GM10847 (cell line): ENCODE measurements around the gene CERK.

Experiments
- POLR2A ChIP-seq: IDR thresholded peaks from 2 replicates; pipeline ENCODE4 v1.6.1; 2011; ENCODE audit not compliant: insufficient read length; ENCODE audit errors: extremely low read depth

Gene CERK

DNA sequence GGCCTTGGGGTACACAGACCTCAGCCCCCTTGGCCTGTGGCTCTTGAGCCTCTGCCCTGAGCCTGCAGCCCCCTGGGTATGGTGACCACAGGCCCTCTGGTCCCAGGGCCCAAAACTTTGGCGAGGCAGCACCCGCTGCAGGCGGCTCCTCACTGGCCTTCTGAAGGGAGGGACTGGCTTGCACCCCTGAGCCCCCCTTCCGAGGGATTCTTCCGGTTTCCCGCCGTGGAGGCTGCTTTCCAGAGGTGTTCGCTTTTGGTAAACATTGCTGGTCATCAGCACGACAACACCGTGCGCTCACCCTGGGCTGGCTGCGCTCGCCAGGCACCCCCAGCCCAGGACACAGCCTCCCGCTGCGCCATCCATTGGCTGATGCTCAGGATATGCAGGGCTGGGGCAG lies 75.8 kb downstream of the CERK start:
- TF ChIP-seq POLR2A = no peak

DNA sequence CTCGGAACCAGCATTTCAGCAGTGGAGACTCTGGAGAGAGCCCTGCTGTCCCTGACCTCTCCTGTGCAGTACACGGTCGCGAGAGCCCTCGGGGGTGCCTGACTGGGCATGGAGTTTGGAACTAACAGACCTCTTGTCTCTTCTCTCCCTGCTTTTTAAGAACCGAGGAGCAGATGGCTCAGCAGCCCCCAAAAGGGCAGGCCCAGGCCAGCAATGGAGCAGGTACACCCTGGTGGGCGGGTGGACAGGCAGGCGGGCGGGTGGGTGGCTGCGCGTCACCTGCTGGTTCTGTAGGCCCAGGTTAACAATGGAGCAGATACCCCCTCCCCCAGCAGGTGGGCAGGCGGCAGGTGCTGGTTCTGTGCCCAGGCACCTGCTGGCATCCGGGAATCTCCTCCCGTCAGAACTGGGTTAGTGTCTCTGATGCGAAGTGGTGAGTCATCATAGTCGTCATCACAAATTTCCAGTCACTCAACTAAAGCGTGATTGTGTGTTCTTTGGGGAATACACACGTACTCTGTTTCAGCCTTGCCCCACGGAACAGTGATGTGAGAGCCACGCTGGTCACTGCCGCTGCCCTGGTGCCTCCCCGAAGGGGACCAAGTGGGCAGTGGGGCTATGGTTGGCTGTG lies 76.7 kb downstream of the CERK start:
- no peak for TF ChIP-seq POLR2A

DNA sequence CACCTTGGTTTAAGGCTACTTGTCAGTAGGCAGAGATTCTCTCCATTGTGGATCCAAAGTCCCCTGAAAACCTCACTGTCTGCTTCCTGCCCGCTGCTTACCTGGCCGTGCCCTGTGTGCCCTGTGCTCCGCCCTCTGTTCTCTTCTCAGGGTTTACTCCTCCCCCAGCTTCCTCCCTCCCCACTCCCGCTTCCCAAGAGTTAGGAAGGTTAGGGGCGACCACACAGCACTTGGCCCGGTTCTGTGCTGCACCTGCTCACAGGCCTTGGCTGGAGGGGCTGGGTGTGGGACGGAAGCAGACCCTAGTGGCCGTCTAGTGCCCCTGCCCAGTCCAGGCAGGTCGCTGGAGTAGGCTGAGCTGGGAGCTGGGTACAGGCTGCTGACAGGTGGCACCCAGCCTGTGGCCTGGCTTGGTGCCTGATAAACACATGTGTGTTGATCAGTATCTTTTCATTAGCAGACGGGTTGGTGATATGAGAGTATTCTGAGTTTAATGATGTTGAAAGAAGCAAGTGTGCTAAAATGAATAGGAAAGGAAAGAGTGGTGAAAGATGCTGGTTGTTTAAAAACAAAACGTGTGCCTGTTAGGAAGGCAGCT lies 77.3 kb downstream of the CERK start:
- TF ChIP-seq POLR2A = no peak

DNA sequence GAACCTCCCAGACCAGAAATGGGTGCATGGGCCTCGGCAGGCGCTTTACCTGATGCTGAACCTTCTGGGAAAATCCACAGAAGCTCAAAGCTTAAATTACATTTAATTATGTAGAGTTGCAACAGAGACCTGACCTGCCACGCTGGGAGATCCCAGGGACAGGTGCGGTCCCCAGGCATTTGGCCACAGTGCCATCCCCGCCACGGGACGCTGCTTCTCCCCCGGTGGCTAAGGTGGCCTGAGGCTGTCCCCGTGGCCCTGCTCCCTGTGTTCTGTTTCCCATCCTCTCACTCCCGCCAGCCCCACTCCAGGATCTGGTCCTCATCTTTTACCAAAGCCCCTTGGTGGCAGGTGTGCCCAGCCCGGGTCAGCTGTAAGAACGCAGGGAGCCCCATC lies 78.3 kb downstream of the CERK start:
- TF ChIP-seq POLR2A = no peak

DNA sequence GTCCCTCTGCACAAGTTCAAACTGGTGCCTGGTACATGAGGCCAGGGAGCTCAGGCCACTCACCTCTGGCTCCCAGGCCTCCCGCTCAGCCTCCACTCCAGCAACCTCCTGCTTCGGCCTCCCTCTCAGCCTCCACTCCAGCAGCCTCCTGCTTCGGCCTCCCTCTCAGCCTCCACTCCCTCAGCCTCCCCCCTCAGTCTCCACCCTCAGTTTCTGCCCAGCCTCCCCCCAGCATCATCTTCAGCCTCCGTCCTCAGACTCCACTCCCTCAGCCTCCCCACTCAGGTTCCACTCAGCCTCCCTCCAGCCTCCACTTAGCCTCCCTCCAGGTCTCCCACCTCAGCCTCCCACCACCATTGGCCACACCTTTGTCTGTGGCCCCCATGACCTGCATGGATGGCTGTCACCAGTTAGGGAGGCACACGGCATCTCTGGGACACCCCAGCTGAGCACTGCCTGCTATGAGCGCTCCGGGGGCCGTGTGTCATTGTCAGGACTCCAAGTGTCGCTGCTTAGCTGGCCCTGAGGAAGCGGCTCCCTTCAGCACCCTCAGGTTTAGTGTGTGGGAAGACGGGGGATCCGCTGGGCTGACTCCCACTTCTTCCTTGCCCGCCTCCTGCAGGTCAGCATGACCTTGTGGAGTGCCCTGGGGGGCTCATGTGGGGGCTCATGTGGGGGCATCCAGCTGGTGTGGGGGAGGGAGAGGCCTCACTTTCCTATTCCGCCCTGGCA lies 78.8 kb downstream of the CERK start:
- no peak for TF ChIP-seq POLR2A

DNA sequence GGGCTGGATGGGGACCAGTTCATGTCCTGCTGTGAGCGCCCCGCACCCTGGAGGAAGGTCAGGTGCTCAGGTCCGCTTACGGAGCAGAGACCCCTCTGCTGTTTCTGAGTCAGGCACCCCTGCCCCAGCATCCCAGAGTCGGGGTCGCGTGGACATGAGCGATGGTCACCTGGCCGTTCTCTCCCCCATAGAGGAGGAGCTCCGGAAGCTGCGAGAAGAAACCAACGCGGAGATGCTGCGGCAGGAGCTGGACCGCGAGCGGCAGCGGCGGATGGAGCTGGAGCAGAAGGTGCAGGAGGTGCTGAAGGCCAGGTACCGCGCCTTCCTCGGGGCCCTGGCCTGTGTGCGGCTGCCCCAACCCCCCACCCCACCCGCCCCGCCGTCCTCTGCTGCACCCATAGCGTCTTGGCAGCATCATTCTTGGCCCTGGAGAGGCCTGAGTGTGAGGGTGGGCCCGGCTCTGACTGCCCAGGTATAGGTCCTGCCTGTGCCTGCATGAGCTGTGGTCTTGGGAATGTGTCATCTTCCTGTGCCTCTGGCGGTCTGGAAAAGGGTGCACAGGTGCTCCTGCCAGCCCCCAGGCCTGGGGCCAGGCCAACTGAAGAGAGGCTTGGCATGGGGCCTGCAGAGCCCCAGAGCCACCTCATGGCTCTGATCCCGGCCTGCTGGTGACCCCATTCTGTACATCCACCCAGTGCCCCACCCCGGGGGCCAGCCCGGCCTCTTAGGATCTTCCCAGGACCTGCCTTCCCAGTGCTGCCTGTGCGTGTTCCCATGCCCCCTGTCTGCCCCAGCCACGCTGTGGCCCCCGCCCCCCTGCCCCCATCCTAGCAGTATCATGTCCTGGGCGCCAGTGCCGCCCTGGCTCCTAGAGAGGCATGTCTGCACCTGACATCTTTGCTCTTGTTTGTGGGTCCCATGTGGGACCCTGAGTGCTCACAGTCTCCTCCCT lies 79.8 kb downstream of the CERK start:
- no peak for TF ChIP-seq POLR2A

DNA sequence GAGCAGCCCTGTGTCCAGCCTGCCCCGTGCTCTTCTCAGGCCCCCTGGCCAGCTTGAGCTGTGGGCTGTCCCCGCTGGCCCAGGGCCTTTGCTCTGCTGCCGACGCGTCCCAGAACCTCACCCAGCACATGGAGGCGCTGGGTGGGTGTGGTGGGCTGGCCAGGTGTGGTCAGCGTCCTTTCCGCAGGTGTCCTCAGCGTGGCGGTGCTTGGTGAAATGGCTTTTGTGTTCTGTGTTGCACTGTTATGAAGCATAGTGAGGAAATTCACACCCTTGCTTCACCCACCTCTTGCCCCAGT lies 80.4 kb downstream of the CERK start:
- no peak for TF ChIP-seq POLR2A

DNA sequence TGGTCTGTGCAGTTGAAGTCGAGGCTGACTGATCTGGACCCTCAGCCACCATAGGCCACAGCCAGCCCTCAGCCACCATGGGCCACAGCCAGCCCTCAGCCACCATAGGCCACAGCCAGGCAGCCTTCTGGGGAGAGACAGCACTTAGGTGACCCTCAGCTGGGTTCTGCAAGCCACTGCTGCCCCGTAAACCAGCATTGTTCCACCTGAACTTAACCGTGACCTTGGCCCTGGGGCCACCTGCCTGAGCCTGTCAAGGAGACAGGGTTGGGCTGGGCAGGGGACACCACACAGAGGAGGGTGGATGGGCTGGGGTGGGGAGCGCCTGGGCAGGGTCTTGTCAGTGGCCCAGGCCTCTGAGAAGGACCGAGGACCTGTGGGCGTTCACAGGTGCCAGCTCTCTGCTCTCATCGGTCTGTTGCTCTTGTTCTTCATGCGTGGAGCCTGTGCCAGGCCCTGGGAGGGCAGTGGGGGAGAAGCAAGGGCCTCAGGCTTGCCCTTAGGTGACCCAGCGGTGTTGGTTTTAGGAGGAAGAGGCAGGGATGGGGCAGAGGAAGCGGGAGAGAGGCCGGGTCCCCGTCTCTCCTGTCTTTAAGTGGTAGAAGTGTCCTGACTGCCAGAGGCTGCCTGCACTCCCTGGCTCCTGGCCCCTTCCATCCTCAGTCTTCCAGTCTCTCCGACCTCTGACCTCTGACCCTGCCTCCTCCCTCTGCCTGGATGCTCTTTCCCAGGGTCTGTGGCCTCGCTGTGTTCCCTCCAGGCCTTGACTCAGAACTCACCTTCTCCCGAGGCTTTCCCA lies 81.0 kb downstream of the CERK start:
- no peak for TF ChIP-seq POLR2A

DNA sequence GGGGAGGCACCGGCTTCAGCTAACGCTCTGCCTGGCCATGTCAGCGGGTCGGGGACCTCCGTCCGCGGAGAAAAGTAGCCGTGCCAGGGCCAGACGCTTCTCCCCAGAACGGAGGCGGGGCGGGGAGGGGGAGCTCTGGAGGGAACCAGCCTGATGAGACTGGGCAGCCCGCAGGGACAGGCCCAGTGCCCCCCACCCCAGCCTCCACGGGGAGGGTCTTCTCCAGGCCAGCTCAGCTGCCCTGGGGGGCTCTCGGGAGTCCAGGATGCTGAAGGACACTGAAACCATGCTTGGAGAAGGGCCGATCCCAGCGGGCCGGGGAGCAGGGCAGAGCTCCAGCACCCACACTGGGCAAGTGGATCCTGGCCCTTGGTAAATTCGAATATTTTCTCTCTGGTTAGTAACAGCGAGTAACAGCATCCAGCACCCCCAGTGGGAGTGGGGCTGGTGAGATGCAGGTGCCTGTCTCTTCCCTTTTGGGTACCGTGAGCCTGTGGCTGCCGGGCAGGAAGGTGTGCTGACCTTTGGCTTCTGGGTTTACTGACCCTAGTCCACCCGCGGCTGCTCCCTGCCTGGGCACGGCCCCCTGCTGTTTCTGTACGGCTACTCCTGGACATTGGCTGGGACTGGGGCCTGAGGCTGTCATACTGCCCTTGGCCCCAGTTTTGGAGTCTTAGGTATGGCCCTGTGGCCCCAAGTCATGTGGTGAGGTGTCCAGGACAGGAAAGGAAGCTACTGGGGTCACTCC lies 82.0 kb downstream of the CERK start:
- TF ChIP-seq POLR2A = no peak

DNA sequence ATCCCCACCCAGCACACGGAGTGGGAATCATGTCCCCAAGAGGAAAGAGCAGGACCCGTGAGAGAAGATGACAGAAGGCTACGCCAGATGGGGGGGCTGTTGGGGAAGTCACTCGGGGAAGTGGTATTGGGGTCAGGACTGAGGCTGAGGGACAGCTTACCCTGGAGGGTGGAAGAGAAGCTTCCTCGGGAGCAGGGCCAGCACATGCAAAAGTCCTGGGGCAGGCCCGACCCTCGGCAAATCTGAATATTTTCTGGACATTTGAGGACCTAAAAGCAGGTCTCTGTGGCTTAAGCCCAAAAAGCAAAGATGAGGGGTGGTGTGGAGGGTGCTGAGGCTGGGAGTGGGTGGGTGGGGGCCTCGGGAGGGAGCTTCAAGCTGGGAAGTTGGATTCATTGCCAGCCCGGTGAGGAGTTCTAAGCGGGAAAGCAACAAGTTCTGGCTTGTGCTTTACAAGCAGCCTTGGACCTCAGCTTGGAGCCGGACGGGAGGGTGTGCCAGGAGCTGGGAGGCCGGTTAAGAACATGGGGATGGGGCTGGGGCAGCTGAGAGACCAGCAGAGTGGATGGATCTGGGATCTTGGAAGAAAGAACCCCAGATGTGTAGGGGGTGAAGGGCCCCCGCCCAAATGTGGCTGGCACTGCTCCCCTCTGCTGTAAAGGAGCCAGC lies 83.0 kb downstream of the CERK start:
- no peak for TF ChIP-seq POLR2A

DNA sequence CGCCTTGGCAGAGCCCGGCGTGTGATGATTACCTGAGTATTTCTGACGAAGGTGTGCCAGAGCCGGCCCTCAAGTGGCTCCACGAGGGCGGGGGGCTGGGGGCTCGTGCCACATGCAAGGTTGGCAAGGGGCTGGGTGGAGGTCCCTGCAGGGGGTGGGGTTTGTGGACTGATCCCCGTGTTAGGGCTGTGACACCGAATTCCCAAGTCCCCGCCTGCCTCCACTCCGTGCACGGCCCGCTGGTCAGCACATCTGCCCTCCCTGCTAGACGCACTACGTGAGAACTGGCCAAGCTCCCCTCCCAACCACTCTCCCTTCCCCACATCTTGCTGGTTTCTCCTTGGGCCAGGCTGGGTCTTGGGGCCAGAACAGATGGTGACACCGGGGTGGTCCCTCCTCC lies 83.6 kb downstream of the CERK start:
- TF ChIP-seq POLR2A = no peak

DNA sequence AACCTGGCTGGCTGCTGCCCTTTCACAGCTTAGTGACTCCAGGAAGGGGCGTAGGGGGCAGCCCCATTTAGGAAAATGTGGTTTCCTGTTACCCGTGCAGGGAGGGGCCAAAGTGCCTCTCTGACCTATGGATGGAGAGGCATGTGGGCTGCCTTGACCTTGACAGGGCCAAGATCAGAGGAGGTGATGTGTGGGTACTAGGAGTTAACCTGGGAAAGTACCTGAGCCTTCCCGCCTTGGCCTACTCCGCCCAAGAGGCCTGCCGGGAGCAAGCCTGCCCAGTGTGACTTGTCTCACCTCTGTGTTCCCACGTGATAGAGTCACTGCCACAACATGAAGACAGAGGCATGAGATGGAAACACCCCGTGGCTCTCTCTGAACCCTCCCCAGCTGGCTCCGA lies 84.5 kb downstream of the CERK start:
- no peak for TF ChIP-seq POLR2A

DNA sequence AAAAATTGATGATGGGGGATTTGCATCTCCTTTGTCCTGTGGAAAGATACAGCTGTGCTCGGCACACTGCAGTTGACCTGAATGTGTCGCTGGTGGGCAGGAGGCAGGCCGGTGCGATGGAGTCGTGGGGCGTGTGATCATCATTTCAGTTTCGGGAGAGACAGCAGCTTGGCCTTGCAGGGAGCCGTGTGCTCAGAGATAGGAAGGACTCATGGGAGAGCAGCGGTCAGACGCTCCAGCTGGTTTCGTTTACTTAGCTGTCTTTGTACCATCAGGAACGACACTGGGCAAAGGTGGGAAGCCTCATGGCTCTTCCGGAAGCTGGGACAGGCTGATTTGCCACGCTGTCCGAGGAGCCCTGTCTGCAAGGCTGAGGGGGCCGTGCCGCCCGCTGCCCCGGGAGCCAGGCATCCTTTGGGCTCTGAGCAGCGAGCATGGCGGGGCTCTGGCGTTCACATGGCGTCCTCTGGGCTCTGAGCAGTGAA lies 85.2 kb downstream of the CERK start:
- no peak for TF ChIP-seq POLR2A

DNA sequence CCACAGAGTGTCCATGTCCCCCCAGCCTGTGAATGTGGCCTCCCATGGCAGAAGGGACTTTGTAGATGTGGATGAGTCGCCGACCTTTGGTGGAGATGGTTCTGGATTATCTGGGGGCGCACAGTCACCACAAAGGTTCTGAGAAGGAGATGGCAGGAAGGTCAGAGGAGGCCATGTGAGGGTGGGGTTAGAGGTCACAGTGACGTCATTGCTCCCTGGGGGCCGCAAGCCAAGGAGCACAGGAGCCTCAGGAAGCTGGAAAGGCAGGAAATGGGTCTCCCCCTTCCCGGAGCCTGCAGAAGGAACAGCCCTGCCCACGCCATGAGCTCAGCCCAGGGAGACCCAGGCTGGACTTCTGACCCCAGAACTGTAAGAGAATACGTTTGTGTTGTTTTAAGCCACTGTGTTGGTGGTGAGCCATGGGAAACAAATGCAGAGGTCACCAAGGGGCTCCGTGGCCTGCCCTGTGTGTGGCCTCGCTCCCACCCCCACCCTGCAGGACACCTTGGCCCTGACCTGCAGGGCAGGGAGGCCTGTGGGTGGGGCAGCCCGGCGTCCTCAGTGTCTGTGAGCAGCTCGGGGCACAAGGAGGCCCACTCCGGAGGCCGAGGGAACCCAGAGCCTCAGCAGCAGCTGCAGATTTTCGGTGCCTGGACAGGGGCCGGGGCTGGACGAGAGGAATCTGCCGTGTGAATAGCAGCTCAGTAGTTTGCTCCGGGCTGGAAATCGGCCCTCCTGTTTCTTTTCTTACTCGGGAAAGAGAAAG lies 85.8 kb downstream of the CERK start:
- no peak for TF ChIP-seq POLR2A
